Right lobe of liver (tissue), 6 donors: Measurements from ENCODE around the gene ITPKA. TPM values are rescaled to one million over a fixed set of nuclear protein-coding genes. Genes with fewer than 3 reads are reported as not detected.

ENCODE experiments used
- ATAC-seq, 4 donors: fragments of 200-7000 bp; cut with Tn5 transposase; one replicate each; pipeline ENCODE4 v1.9.1; 2020; ENCODE audit warnings: mild to moderate bottlenecking in 4 of 4, moderate library complexity in 4 of 4
- DNase-seq, 3 donors: peaks; one replicate each; pipeline ENCODE4 v3.0.0-alpha.2; 2020
- H3K27ac ChIP-seq, 3 donors: fragments of 200-600 bp; one replicate each; pipeline ENCODE4 v1.8.0; 2022
- H3K27me3 ChIP-seq, 2 donors: fragments of 200-600 bp; one replicate each; pipeline ENCODE4 v1.8.0; 2022
- H3K36me3 ChIP-seq, 4 donors: fragments of 200-600 bp; sonication (generic) in 1 of 4; one replicate each; pipeline versions ENCODE4 v1.5.1 to v1.8.0; 2017 to 2022; ENCODE audit warnings: control low read depth in 1 of 4
- H3K4me1 ChIP-seq, 4 donors: fragments of 200-600 bp; sonication (generic) in 1 of 4; one replicate each; pipeline versions ENCODE4 v1.5.1 to v1.8.0; 2017 to 2022; ENCODE audit warnings: control low read depth in 1 of 4
- H3K4me3 ChIP-seq, 3 donors: fragments of 200-600 bp; one replicate each; pipeline ENCODE4 v1.8.0; 2022
- H3K9me3 ChIP-seq, 4 donors: fragments of 200-600 bp; sonication (generic) in 1 of 4; one replicate each; pipeline versions ENCODE4 v1.5.1 to v1.8.0; 2017 to 2022; ENCODE audit warnings: control low read depth in 1 of 4
- POLR2A ChIP-seq: fragments of 450-650 bp; IDR thresholded peaks from one replicate; pipeline ENCODE4 v1.6.1; 2017; ENCODE audit warnings: antibody characterized with exemption, mild to moderate bottlenecking
- WGBS: methylation state at CpG from one replicate; pipeline ENCODE4 v1.1.6; 2018; ENCODE audit warnings: low coverage, low lambda C conversion rate; ENCODE audit not compliant: insufficient coverage; ENCODE audit errors: missing lambda C conversion rate; 5-methylcytosine and 5-hydroxymethylcytosine counted together
- intact Hi-C, 2 donors: fragments of 100-400 bp; cut with DNase I; formaldehyde crosslinking; loops; one replicate each; pipeline versions ENCODE4 v1.11.2 to v1.14.1; 2022
- total RNA-seq, 6 experiments: library from RNA; depleted of rRNA in 2 of 6; stranded (reverse); fragments of >200 nt in 2 of 6; fragmentation: NEBNext Ultra II Directional in 3 of 6; extraction: Animal tissue kit (Norgen Biotek cat#: 25700) in 3 of 6; gene quantifications; one replicate each; pipeline versions ENCODE4 v1.1.0 to v1.2.4, GENCODE V29; 2016 to 2023
- TF ChIP-seq, protein P1 (sequence below), 4 donors: fragments of 200-600 bp in 3 of 4; fragments of 450-650 bp in 1 of 4; IDR thresholded peaks; one replicate each; pipeline versions ENCODE4 v1.5.1 to v1.8.0; 2016 to 2022; ENCODE audit warnings: antibody characterized with exemption in 4 of 4, mild to moderate bottlenecking in 2 of 4
- donor health status: DM: no; HTN: yes; CAD: no.
- donor health status: DM: no; HTN: no; CAD: no.
- donor health status: DM: no; HTN: no; CAD: no.
- donor health status: DM: no; HTN: yes; CAD: no.
- donor health status: DM: no; HTN: yes; CAD: no.

The ITPKA gene
- total RNA-seq, 6 experiments from 2014 or later = 0.60 to 15.5 (median 1.4) TPM

DNA sequence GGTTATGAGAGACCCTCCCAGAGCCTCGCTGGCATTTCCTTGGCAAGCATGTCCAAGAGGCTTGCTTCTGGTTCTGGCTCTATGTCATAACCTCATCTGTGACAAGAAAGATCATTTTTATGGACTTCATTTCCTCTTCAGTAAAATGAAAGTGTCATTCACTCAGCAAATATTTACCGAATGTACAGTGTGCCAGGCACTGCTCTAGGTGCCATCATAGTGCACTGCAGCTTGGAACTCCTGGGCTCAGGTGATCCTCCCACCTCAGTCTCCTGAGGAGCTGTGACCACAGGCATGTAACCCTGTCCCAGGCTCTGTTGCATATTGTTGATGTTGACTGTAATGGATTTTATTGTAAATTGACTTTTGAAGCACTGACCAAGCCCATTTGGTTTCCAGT is 18.7 kb upstream of the ITPKA start:
- intact Hi-C loops = no loop called here
- DNase-seq (peak in 1 of 3 donors; percentile 30), ATAC-seq (peak; percentile 72 to 85 (median 75))
- H3K36me3 ChIP-seq = peaks cover 0 to 78% (median 29%) of the 10 kb centered on the region in 4 donors
- no peak for TF ChIP-seq POLR2A
- TF ChIP-seq, protein P1, sequence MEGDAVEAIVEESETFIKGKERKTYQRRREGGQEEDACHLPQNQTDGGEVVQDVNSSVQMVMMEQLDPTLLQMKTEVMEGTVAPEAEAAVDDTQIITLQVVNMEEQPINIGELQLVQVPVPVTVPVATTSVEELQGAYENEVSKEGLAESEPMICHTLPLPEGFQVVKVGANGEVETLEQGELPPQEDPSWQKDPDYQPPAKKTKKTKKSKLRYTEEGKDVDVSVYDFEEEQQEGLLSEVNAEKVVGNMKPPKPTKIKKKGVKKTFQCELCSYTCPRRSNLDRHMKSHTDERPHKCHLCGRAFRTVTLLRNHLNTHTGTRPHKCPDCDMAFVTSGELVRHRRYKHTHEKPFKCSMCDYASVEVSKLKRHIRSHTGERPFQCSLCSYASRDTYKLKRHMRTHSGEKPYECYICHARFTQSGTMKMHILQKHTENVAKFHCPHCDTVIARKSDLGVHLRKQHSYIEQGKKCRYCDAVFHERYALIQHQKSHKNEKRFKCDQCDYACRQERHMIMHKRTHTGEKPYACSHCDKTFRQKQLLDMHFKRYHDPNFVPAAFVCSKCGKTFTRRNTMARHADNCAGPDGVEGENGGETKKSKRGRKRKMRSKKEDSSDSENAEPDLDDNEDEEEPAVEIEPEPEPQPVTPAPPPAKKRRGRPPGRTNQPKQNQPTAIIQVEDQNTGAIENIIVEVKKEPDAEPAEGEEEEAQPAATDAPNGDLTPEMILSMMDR (IDR thresholded peaks at IDR 0.05) = peak in 1 of 4 donors; percentile 0
- 26% methylated on average over 2 of the region's 2 CpGs for WGBS
- no peaks in the 10 kb centered on the region for H3K27me3 ChIP-seq
- H3K4me3 ChIP-seq = no peak overlapping the region
- peak overlapping the region; percentile 48 to 91 (median 84) for H3K27ac ChIP-seq
- peaks cover 0 to 23% (median 8%) of the 10 kb centered on the region in 4 donors for H3K4me1 ChIP-seq
- H3K9me3 ChIP-seq = no peaks in the 10 kb centered on the region

GRCh38 chr15:41476416-41477048 is 17.1 kb upstream of the ITPKA start:
- H3K9me3 ChIP-seq = no peaks in the 10 kb centered on the region
- ATAC-seq (no peak), DNase-seq (no peak)
- TF ChIP-seq, protein P1 (IDR thresholded peaks at IDR 0.05) = no peak
- TF ChIP-seq POLR2A = no peak
- WGBS = 61% methylated on average over 5 of the region's 5 CpGs
- peaks cover 0 to 23% (median 8%) of the 10 kb centered on the region in 4 donors for H3K4me1 ChIP-seq
- intact Hi-C loops = no loop called here
- H3K27ac ChIP-seq = no peak overlapping the region
- peaks cover 0 to 75% (median 28%) of the 10 kb centered on the region in 4 donors for H3K36me3 ChIP-seq
- no peaks in the 10 kb centered on the region for H3K27me3 ChIP-seq
- H3K4me3 ChIP-seq = no peak overlapping the region

- Histone ChIP-seq H3K27ac (no peak overlapping the region), H3K4me3 (no peak overlapping the region), H3K9me3 (no peaks in the 10 kb centered on the region), H3K4me1 (no peaks in the 10 kb centered on the region), H3K27me3 (no peaks in the 10 kb centered on the region), H3K36me3 (peaks cover 0 to 58% (median 24%) of the 10 kb centered on the region in 4 donors)
- DNase-seq (peak in 1 of 3 donors; percentile 29), ATAC-seq (no peak)
- 98% methylated on average over 6 of the region's 12 CpGs for WGBS
- no peak for TF ChIP-seq POLR2A
- TF ChIP-seq, protein P1 (IDR thresholded peaks at IDR 0.05) = no peak
- intact Hi-C loops = no loop called here
Observed at GRCh38 chr15:41480396-41481140, 13.1 kb upstream of the ITPKA start.

- WGBS = 94% methylated on average over 9 of the region's 9 CpGs
- TF ChIP-seq POLR2A = no peak
- TF ChIP-seq, protein P1 (IDR thresholded peaks at IDR 0.05) = no peak
- Histone ChIP-seq H3K4me1 (no peaks in the 10 kb centered on the region), H3K9me3 (no peaks in the 10 kb centered on the region), H3K4me3 (no peak overlapping the region), H3K27ac (no peak overlapping the region), H3K36me3 (peaks cover 0 to 41% (median 14%) of the 10 kb centered on the region in 4 donors), H3K27me3 (no peaks in the 10 kb centered on the region)
- intact Hi-C loops = no loop called here
- no peak for ATAC-seq
- DNase-seq = no peak
Observed at GRCh38 chr15:41482110-41482877, 11.4 kb upstream of the ITPKA start.
